HEK293 (cell line): Measurements from ENCODE around the gene ZNF423.

Experiments used
- CTCF ChIA-PET: fragments of 350-600 bp; formaldehyde crosslinking; extraction: SDS; loops from one replicate; lab custom pipeline; 2021; ENCODE audit warnings: antibody characterized with exemption; lab: Yijun Ruan, JAX
- POLR2A ChIA-PET: fragments of 300-600 bp; formaldehyde crosslinking; extraction: SDS; loops from one replicate; lab custom pipeline; 2020; ENCODE audit warnings: antibody characterized with exemption, inconsistent platforms; lab: Yijun Ruan, JAX
- H3K27ac ChIP-seq: fragments of 200-500 bp; sonication (Bioruptor generic); 2 replicates; pipeline ENCODE4 v1.5.1; 2014; ENCODE audit warnings: low read depth, low read length, control low read depth, inconsistent platforms; ENCODE audit errors: extremely low read depth
- H3K36me3 ChIP-seq, 2 experiments: fragments of 200-500 bp in 1 of 2; sonication (Bioruptor generic) in 1 of 2; 1 replicate in 1 of 2; 2 replicates in 1 of 2; pipeline ENCODE4 v1.5.1; 2014 to 2017; ENCODE audit warnings: inconsistent platforms in 2 of 2, low read length in 2 of 2; ENCODE audit not compliant: control insufficient read depth in 2 of 2, insufficient read depth in 1 of 2
- H3K4me1 ChIP-seq: fragments of 200-500 bp; sonication (Bioruptor generic); 2 replicates; pipeline ENCODE4 v1.5.1; 2014; ENCODE audit warnings: mild to moderate bottlenecking, low read length, inconsistent platforms; ENCODE audit not compliant: control insufficient read depth, insufficient read depth
- H3K4me3 ChIP-seq: 2 replicates; pipeline ENCODE4 v1.5.1; 2011; ENCODE audit warnings: low read depth, mild to moderate bottlenecking, control low read depth, low read length, moderate library complexity
- H3K9me3 ChIP-seq: fragments of 200-500 bp; sonication (Bioruptor generic); 2 replicates; pipeline ENCODE4 v1.5.1; 2014; ENCODE audit warnings: low read depth, low read length, inconsistent platforms; ENCODE audit not compliant: control insufficient read depth, insufficient read depth
- HOXA7 ChIP-seq: sonication (generic); formaldehyde crosslinking; IDR thresholded peaks from 2 replicates; pipeline ENCODE4 v1.8.1; 2022; ENCODE audit warnings: missing genetic modification reagents, borderline replicate concordance
- IKZF3 ChIP-seq: fragments of 450-650 bp; IDR thresholded peaks from 2 replicates; pipeline ENCODE4 v1.5.0; 2018; ENCODE audit warnings: missing biosample characterization, mild to moderate bottlenecking, missing genetic modification characterization, moderate library complexity
- KLF10 ChIP-seq: fragments of 450-650 bp; IDR thresholded peaks from 2 replicates; pipeline ENCODE4 v1.5.1; 2018; ENCODE audit warnings: missing biosample characterization, mild to moderate bottlenecking, missing genetic modification characterization
- OSR2 ChIP-seq: fragments of 450-650 bp; formaldehyde crosslinking; IDR thresholded peaks from 2 replicates; pipeline ENCODE4 v1.5.1; 2016; ENCODE audit warnings: missing biosample characterization, missing genetic modification characterization
- SCRT1 ChIP-seq: fragments of 450-650 bp; formaldehyde crosslinking; IDR thresholded peaks from 2 replicates; pipeline ENCODE4 v1.5.1; 2016; ENCODE audit warnings: missing biosample characterization, missing genetic modification characterization, borderline replicate concordance
- ZBTB20 ChIP-seq: fragments of 450-650 bp; formaldehyde crosslinking; IDR thresholded peaks from 2 replicates; pipeline ENCODE4 v1.5.1; 2016; ENCODE audit warnings: missing biosample characterization, missing genetic modification characterization
- ZBTB8A ChIP-seq: fragments of 450-650 bp; formaldehyde crosslinking; IDR thresholded peaks from 2 replicates; pipeline ENCODE4 v1.5.1; 2016; ENCODE audit warnings: missing biosample characterization, missing genetic modification characterization
- ZEB2 ChIP-seq: fragments of 450-650 bp; formaldehyde crosslinking; IDR thresholded peaks from 2 replicates; pipeline ENCODE4 v1.5.1; 2016; ENCODE audit warnings: missing biosample characterization, missing genetic modification characterization
- ZFHX2 ChIP-seq: fragments of 450-650 bp; formaldehyde crosslinking; conservative IDR thresholded peaks from 2 replicates; pipeline ENCODE4 v1.5.1; 2016; ENCODE audit warnings: missing biosample characterization, missing genetic modification characterization
- ZNF138 ChIP-seq: fragments of 450-650 bp; formaldehyde crosslinking; IDR thresholded peaks from 2 replicates; pipeline ENCODE4 v1.5.1; 2016; ENCODE audit warnings: missing biosample characterization, missing genetic modification characterization, borderline replicate concordance
- ZNF23 ChIP-seq: fragments of 450-650 bp; formaldehyde crosslinking; IDR thresholded peaks from 2 replicates; pipeline ENCODE4 v1.5.1; 2016; ENCODE audit warnings: missing biosample characterization, missing genetic modification characterization, borderline replicate concordance
- ZNF292 ChIP-seq: fragments of 450-650 bp; formaldehyde crosslinking; IDR thresholded peaks from 2 replicates; pipeline ENCODE4 v1.5.1; 2016; ENCODE audit warnings: low read depth, missing biosample characterization, missing genetic modification characterization, borderline replicate concordance
- ZNF302 ChIP-seq: fragments of 450-650 bp; formaldehyde crosslinking; IDR thresholded peaks from 2 replicates; pipeline ENCODE4 v1.5.1; 2016; ENCODE audit warnings: missing biosample characterization, missing genetic modification characterization, low read depth
- ZNF324 ChIP-seq: fragments of 450-650 bp; formaldehyde crosslinking; IDR thresholded peaks from 2 replicates; pipeline ENCODE4 v1.5.1; 2016; ENCODE audit warnings: missing biosample characterization, missing genetic modification characterization
- ZNF335 ChIP-seq: fragments of 450-650 bp; formaldehyde crosslinking; conservative IDR thresholded peaks from 2 replicates; pipeline ENCODE4 v1.5.1; 2016; ENCODE audit warnings: missing biosample characterization, missing genetic modification characterization
- ZNF416 ChIP-seq: fragments of 450-650 bp; formaldehyde crosslinking; IDR thresholded peaks from 2 replicates; pipeline ENCODE4 v1.5.1; 2016; ENCODE audit warnings: missing biosample characterization, missing genetic modification characterization
- ZNF473 ChIP-seq: fragments of 450-650 bp; formaldehyde crosslinking; IDR thresholded peaks from 2 replicates; pipeline ENCODE4 v1.5.1; 2017; ENCODE audit warnings: missing biosample characterization, missing genetic modification characterization
- ZNF510 ChIP-seq: fragments of 450-650 bp; formaldehyde crosslinking; IDR thresholded peaks from 2 replicates; pipeline ENCODE4 v1.5.1; 2018; ENCODE audit warnings: mild to moderate bottlenecking, missing genetic modification characterization, missing biosample characterization; ENCODE audit not compliant: insufficient replicate concordance
- ZNF521 ChIP-seq: fragments of 450-650 bp; formaldehyde crosslinking; IDR thresholded peaks from 2 replicates; pipeline ENCODE4 v1.5.1; 2017; ENCODE audit warnings: missing biosample characterization, mild to moderate bottlenecking, missing genetic modification characterization
- ZNF629 ChIP-seq: fragments of 450-650 bp; formaldehyde crosslinking; IDR thresholded peaks from 2 replicates; pipeline ENCODE4 v1.5.1; 2017; ENCODE audit warnings: missing biosample characterization, missing genetic modification characterization
- ZNF76 ChIP-seq: fragments of 450-650 bp; formaldehyde crosslinking; IDR thresholded peaks from 2 replicates; pipeline ENCODE4; 2016; ENCODE audit warnings: low read depth, missing biosample characterization, missing genetic modification characterization, borderline replicate concordance
- TF ChIP-seq, protein P1 (sequence below): fragments of 450-650 bp; formaldehyde crosslinking; IDR thresholded peaks from 2 replicates; pipeline ENCODE4 v1.5.1; 2016; ENCODE audit warnings: missing biosample characterization, missing genetic modification characterization
- TF ChIP-seq, protein P2 (sequence below): fragments of 450-650 bp; formaldehyde crosslinking; IDR thresholded peaks from 2 replicates; pipeline ENCODE4 v1.5.1; 2016; ENCODE audit warnings: missing biosample characterization, missing genetic modification characterization

The ZNF423 gene

DNA sequence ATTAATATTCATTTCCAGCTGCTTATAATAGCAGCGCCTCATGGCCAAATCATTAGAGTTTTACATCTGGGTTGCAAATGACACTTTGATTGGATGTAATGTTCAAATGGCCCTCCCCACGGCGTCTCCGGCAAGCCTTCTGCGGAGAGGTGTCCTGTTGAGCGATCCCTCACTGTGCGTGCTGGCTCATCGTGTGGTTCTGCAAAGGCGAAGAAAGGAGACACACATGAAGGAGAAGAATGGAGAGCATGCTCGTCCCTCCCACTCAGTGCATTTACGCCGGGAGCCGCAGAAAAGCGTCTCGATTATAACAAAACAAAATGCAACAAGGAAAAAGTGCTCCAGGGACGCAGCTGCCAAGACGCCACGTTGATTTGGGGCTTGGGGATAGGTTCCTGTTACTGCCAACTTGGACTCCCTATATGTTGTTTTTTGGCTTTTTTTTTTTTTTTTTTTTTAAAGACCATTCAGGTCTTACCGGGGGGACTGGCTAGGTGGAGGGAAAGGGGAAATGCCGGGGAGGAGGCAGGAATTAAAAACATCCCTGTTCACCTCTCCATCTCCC, 364.7 kb downstream of the ZNF423 start:
- POLR2A ChIA-PET, result no interaction called here
- H3K9me3 ChIP-seq, result no peaks in the 10 kb centered on the region
- no peak overlapping the region for H3K27ac ChIP-seq
- TF ChIP-seq ZNF138 (tag by site-specific recombination) (no peak), OSR2 (no peak), ZNF473 (no peak), ZNF324 (tag by site-specific recombination) (no peak), ZBTB20 (tag by site-specific recombination) (no peak), ZNF302 (tag by site-specific recombination) (no peak), IKZF3 (no peak), HOXA7 (no peak), SCRT1 (no peak), ZFHX2 (no peak), ZNF292 (no peak)
- TF ChIP-seq, all 188 proteins: peak for 0
- Histone ChIP-seq H3K4me3 (no peak overlapping the region), H3K4me1 (no peaks in the 10 kb centered on the region), H3K36me3 (no peaks in the 10 kb centered on the region)
- CTCF ChIA-PET, result interaction anchor here (0.6 to 1.8 kb wide), 2 partner anchors 12 to 432 kb away, joined by 3 to 5 read pairs; no protein-coding TSS in a partner anchor

DNA sequence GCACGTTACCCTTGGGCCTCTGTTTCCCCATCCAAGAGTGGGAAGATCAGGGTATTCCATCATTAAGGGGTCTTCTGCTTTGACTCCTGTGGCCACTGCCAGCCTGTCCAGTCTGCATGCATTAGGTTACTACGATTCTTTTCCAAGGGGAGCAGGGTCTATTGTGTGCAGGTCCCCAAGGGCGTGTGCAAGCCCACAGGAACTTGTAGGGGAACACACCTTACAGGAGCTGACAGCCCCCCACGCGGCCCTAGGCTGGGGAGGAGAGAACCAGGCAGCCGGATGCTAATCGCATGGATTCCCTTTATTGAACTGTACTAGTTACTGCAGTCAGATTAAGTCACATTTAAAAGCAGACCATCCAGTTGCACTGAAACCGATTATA, 365.6 kb downstream of the ZNF423 start:
- Histone ChIP-seq H3K4me3 (no peak overlapping the region), H3K27ac (no peak overlapping the region), H3K4me1 (no peaks in the 10 kb centered on the region), H3K36me3 (no peaks in the 10 kb centered on the region), H3K9me3 (no peaks in the 10 kb centered on the region)
- TF ChIP-seq ZNF23 (tag by site-specific recombination), result no peak
- no peak for TF ChIP-seq SCRT1
- no peak for TF ChIP-seq ZNF76 (tag by site-specific recombination)
- no peak for TF ChIP-seq ZNF302 (tag by site-specific recombination)
- TF ChIP-seq ZNF510 (tag by site-specific recombination), result no peak
- TF ChIP-seq, protein P1, sequence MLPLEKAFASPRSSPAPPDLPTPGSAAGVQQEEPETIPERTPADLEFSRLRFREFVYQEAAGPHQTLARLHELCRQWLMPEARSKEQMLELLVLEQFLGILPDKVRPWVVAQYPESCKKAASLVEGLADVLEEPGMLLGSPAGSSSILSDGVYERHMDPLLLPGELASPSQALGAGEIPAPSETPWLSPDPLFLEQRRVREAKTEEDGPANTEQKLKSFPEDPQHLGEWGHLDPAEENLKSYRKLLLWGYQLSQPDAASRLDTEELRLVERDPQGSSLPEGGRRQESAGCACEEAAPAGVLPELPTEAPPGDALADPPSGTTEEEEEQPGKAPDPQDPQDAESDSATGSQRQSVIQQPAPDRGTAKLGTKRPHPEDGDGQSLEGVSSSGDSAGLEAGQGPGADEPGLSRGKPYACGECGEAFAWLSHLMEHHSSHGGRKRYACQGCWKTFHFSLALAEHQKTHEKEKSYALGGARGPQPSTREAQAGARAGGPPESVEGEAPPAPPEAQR (tag by site-specific recombination), result no peak
- no peak for TF ChIP-seq ZEB2 (tag by site-specific recombination)
- no peak for TF ChIP-seq ZNF335 (tag by site-specific recombination)
- TF ChIP-seq, protein P2, sequence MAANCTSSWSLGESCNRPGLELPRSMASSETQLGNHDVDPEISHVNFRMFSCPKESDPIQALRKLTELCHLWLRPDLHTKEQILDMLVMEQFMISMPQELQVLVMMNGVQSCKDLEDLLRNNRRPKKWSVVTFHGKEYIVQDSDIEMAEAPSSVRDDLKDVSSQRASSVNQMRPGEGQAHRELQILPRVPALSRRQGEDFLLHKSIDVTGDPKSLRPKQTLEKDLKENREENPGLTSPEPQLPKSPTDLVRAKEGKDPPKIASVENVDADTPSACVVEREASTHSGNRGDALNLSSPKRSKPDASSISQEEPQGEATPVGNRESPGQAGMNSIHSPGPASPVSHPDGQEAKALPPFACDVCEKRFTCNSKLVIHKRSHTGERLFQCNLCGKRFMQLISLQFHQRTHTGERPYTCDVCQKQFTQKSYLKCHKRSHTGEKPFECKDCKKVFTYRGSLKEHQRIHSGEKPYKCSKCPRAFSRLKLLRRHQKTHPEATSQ, result no peak
- TF ChIP-seq KLF10 (tag by site-specific recombination), result no peak
- no peak for TF ChIP-seq ZNF629 (tag by site-specific recombination)
- no peak for TF ChIP-seq ZNF521
- TF ChIP-seq ZBTB8A (tag by site-specific recombination), result no peak
- TF ChIP-seq ZNF416, result no peak
- POLR2A ChIA-PET, result no interaction called here
- CTCF ChIA-PET, result interaction anchor here (0.6 kb wide), 1 partner anchor 11 kb away, joined by 3 read pairs; no protein-coding TSS in a partner anchor
